Body of pancreas (tissue), 4 donors: ENCODE data around the gene SIPA1L3.

Experiments
- CTCF ChIP-seq, 7 experiments: fragments of 450-650 bp in 4 of 7; fragments of 200-600 bp in 3 of 7; sonication (generic) in 3 of 7; IDR thresholded peaks; one replicate each; pipeline ENCODE4 v1.5.1; 2016 to 2019; ENCODE audit warnings: antibody characterized with exemption in 7 of 7
- POLR2A ChIP-seq, 3 donors: fragments of 450-650 bp; IDR thresholded peaks; one replicate each; pipeline ENCODE4 v1.6.1; 2016; ENCODE audit warnings: antibody characterized with exemption in 3 of 3, mild to moderate bottlenecking in 2 of 3

GRCh38 chr19:37867831-37868230 is 39.2 kb upstream of the SIPA1L3 start:
- TF ChIP-seq POLR2A (IDR thresholded peaks at IDR 0.05) (no peak), CTCF (IDR thresholded peaks at IDR 0.05) (no peak)
